ENCODE data around the gene RTN4R. TPM values are rescaled to one million over a fixed set of nuclear protein-coding genes. Genes with fewer than 3 reads are reported as not detected.
A peak's percentile ranks its signal among the peaks of the same experiment; 100 is the strongest.

The RTN4R gene
- total and polyA plus RNA-seq, 9 of the 15 experiments (the other 6 are each of a cell fraction or from before 2014, with no cell fraction given) = 0.04 to 2.8 (median 1.4) TPM; not detected in 3

DNA sequence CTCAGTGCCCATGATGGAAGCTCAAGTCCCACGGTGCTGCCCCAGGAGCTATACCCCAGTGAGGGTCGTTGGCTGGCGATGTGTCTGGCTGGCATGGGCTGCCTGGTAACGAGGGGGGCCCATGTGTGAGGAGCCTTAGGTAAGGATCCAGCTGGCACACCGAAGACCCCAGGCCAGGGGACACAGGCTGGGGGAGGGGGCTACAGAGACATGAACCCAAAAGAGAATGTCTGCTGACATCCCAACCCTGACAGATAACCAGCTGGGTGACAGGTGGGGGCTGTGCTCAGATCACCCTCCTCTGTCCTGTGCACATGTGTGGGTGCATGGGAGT is 39.2 kb downstream of the RTN4R start:
- Histone ChIP-seq H3K36me3 (ENCODE audit: control insufficient read depth, insufficient read depth, low read length) (no peaks in the 10 kb centered on the region), H3K27me3 (ENCODE audit: control insufficient read depth in 2 of 2, insufficient read depth in 2 of 2, low read length in 2 of 2) (peaks cover 69 to 97% of the 10 kb centered on the region in 2 experiments; a peak in 4 of 5 replicates), H3K27ac (ENCODE audit: extremely low read depth, low read depth, low read length) (no peak overlapping the region), H3K9me3 (replicated peaks; ENCODE audit: control insufficient read depth, insufficient read depth, low read depth, low read length) (peaks cover 14% of the 10 kb centered on the region; the same call in 1 of the 2 replicates), H3K4me2 (ENCODE audit: insufficient read depth, low read length) (no peak overlapping the region), H3K9me1 (ENCODE audit: control insufficient read depth, insufficient read depth, low read length) (peaks cover 7% of the 10 kb centered on the region), H3K79me2 (ENCODE audit: control insufficient read depth, insufficient read depth, low read length) (no peaks in the 10 kb centered on the region), H3K9ac (ENCODE audit: insufficient read depth in 1 of 2, low read depth in 2 of 2, low read length in 2 of 2) (no peak overlapping the region; a peak in 1 of 4 replicates), H2AFZ (ENCODE audit: low read depth, low read length) (no peak overlapping the region), H4K20me1 (replicated peaks; ENCODE audit: control insufficient read depth, insufficient read depth, low read length) (peaks cover 48% of the 10 kb centered on the region), H3K4me3 (no peak overlapping the region), H3K4me1 (replicated peaks in 1 of 2; ENCODE audit: control insufficient read depth in 2 of 2, insufficient read depth in 2 of 2, low read length in 2 of 2) (peaks cover 0 to 43% of the 10 kb centered on the region in 2 experiments; a peak in 1 of 5 replicates)
- FAIRE-seq (no peak), DNase-seq (ENCODE audit: extremely low read depth in 1 of 4, low spot score in 3 of 4) (no peak), ATAC-seq (no peak)
- POLR2A ChIA-PET = interaction anchor here (0.5 to 5.0 kb wide), 10 partner anchors 10 to 1653 kb away, joined by 3 to 30 read pairs (median 4); no protein-coding TSS in a partner anchor
- WGBS (ENCODE audit: insufficient coverage, low coverage, missing lambda C conversion rate) = 1% methylated on average over 5 of the region's 5 CpGs
- TF ChIP-seq, protein P1, sequence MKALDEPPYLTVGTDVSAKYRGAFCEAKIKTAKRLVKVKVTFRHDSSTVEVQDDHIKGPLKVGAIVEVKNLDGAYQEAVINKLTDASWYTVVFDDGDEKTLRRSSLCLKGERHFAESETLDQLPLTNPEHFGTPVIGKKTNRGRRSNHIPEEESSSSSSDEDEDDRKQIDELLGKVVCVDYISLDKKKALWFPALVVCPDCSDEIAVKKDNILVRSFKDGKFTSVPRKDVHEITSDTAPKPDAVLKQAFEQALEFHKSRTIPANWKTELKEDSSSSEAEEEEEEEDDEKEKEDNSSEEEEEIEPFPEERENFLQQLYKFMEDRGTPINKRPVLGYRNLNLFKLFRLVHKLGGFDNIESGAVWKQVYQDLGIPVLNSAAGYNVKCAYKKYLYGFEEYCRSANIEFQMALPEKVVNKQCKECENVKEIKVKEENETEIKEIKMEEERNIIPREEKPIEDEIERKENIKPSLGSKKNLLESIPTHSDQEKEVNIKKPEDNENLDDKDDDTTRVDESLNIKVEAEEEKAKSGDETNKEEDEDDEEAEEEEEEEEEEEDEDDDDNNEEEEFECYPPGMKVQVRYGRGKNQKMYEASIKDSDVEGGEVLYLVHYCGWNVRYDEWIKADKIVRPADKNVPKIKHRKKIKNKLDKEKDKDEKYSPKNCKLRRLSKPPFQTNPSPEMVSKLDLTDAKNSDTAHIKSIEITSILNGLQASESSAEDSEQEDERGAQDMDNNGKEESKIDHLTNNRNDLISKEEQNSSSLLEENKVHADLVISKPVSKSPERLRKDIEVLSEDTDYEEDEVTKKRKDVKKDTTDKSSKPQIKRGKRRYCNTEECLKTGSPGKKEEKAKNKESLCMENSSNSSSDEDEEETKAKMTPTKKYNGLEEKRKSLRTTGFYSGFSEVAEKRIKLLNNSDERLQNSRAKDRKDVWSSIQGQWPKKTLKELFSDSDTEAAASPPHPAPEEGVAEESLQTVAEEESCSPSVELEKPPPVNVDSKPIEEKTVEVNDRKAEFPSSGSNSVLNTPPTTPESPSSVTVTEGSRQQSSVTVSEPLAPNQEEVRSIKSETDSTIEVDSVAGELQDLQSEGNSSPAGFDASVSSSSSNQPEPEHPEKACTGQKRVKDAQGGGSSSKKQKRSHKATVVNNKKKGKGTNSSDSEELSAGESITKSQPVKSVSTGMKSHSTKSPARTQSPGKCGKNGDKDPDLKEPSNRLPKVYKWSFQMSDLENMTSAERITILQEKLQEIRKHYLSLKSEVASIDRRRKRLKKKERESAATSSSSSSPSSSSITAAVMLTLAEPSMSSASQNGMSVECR (CRISPR knock-in tag; IDR thresholded peaks at IDR 0.05) = peak; percentile 63; the same call in 1 of the 2 replicates
- no peak for TF ChIP-seq SREBF1 (IDR thresholded peaks at IDR 0.05; ENCODE audit: borderline replicate concordance, low read depth, low read length)
- TF ChIP-seq, protein P2, sequence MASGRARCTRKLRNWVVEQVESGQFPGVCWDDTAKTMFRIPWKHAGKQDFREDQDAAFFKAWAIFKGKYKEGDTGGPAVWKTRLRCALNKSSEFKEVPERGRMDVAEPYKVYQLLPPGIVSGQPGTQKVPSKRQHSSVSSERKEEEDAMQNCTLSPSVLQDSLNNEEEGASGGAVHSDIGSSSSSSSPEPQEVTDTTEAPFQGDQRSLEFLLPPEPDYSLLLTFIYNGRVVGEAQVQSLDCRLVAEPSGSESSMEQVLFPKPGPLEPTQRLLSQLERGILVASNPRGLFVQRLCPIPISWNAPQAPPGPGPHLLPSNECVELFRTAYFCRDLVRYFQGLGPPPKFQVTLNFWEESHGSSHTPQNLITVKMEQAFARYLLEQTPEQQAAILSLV (tag; IDR thresholded peaks at IDR 0.05) = no peak
- 0 out of 4 replicates have a peak, but pooled peaks of 1 of the 2 experiments have one; percentile 26 for TF ChIP-seq FOXA3 (CRISPR knock-in tag; conservative IDR thresholded peaks at IDR 0.05 in 1 of 2, IDR thresholded peaks at IDR 0.05 in 1 of 2)
- 0 out of 2 replicates have a peak, but pooled peaks have one; percentile 18 for TF ChIP-seq SRSF3 (IDR thresholded peaks at IDR 0.05; ENCODE audit: insufficient read depth, low read length)
- no peak for TF ChIP-seq JUN (IDR thresholded peaks at IDR 0.05; ENCODE audit: borderline replicate concordance, low read depth, low read length)
- 0 out of 2 replicates have a peak, but pooled peaks have one; percentile 55 for TF ChIP-seq JUN (CRISPR knock-in tag; IDR thresholded peaks at IDR 0.05; ENCODE audit: borderline replicate concordance)
- TF ChIP-seq TEAD1 (CRISPR knock-in tag; IDR thresholded peaks at IDR 0.05) = 0 out of 4 replicates have a peak, but pooled peaks of 1 of the 2 experiments have one; percentile 33
- TF ChIP-seq ZNF282 (CRISPR knock-in tag; IDR thresholded peaks at IDR 0.05) = 0 out of 2 replicates have a peak, but pooled peaks have one; percentile 12
- TF ChIP-seq CEBPG (CRISPR knock-in tag; IDR thresholded peaks at IDR 0.05) = peak; percentile 41; the same call in 1 of the 2 replicates
- no peak for TF ChIP-seq CEBPG (tag; conservative IDR thresholded peaks at IDR 0.05 in 1 of 2, IDR thresholded peaks at IDR 0.05 in 1 of 2)
- TF ChIP-seq ZNF143 (CRISPR knock-in tag; IDR thresholded peaks at IDR 0.05) = peak; percentile 27; the same call in 1 of the 2 replicates
- no peak for TF ChIP-seq ZNF561 (CRISPR knock-in tag; conservative IDR thresholded peaks at IDR 0.05)
- in situ Hi-C loops (cut with MboI) = no loop called here
- intact Hi-C loops (cut with micrococcal nuclease) = no loop called here
- CTCF ChIA-PET (ENCODE audit: low intra/inter-chr PET ratio) = no interaction called here
- BruUV-seq (replicated peaks) = no TSS peak

Data from K562 (cell line).